PC-9 (cell line): Measurements from ENCODE around the gene HCFC1R1. TPM values are rescaled to one million over a fixed set of nuclear protein-coding genes. Genes with fewer than 3 reads are reported as not detected.

Experiments used
- BruUV-seq: library from RNA; stranded (reverse); fragments of 400-500 nt; replicated peaks from 2 replicates; lab custom pipeline; 2021; lab: Mats Ljungman, UMichigan
- CTCF ChIA-PET: fragments of 300-600 bp; sonication (Branson Sonifier 250); formaldehyde crosslinking; loops from one replicate; lab custom pipeline; 2022; ENCODE audit warnings: antibody characterized with exemption; lab: Charles Lee
- POLR2A ChIA-PET: fragments of 300-600 bp; sonication (Branson Sonifier 250); formaldehyde crosslinking; loops from one replicate; lab custom pipeline; 2022; ENCODE audit warnings: antibody characterized with exemption; ENCODE audit not compliant: unreplicated experiment; lab: Charles Lee
- DNase-seq, 2 experiments: peaks; one replicate each; pipeline versions ENCODE4 v3.0.0 to v3.0.0-alpha.2; 2015 to 2022; ENCODE audit warnings: mixed read lengths in 1 of 2
- H2AFZ ChIP-seq: fragments of 200-600 bp; sonication (generic); 2 replicates; pipeline ENCODE4 v1.8.1; 2017; ENCODE audit warnings: antibody characterized with exemption
- H3F3A ChIP-seq: fragments of 200-600 bp; sonication (generic); 2 replicates; pipeline ENCODE4 v1.8.1; 2017; ENCODE audit warnings: antibody characterized with exemption, mild to moderate bottlenecking, low read depth; ENCODE audit not compliant: insufficient read depth
- H3K27ac ChIP-seq: fragments of 200-600 bp; sonication (generic); 2 replicates; pipeline ENCODE4 v1.6.1; 2016; ENCODE audit warnings: mixed run types
- H3K27me3 ChIP-seq: fragments of 200-600 bp; sonication (generic); 2 replicates; pipeline ENCODE4 v1.6.1; 2016; ENCODE audit warnings: low read depth, mixed run types; ENCODE audit not compliant: insufficient read depth
- H3K36me3 ChIP-seq: fragments of 200-600 bp; sonication (generic); 2 replicates; pipeline ENCODE4 v1.6.1; 2016; ENCODE audit warnings: low read depth, mixed run types
- H3K4me1 ChIP-seq: fragments of 200-600 bp; sonication (generic); replicated peaks from 2 replicates; pipeline ENCODE4 v1.6.1; 2016; ENCODE audit warnings: mixed run types; ENCODE audit not compliant: insufficient read depth
- H3K4me2 ChIP-seq: fragments of 200-600 bp; sonication (generic); 2 replicates; pipeline ENCODE4 v1.6.1; 2017; ENCODE audit warnings: mixed run types
- H3K4me3 ChIP-seq: fragments of 200-600 bp; sonication (generic); 2 replicates; pipeline ENCODE4 v1.6.1; 2016; ENCODE audit warnings: mixed run types
- H3K79me2 ChIP-seq: fragments of 200-600 bp; sonication (generic); 2 replicates; pipeline ENCODE4 v1.6.1; 2017; ENCODE audit warnings: low read depth, mixed run types
- H3K9me2 ChIP-seq: fragments of 200-600 bp; sonication (generic); 2 replicates; pipeline ENCODE4 v1.8.1; 2017; ENCODE audit warnings: mild to moderate bottlenecking; ENCODE audit not compliant: insufficient read depth
- H3K9me3 ChIP-seq: fragments of 200-600 bp; sonication (generic); 2 replicates; pipeline ENCODE4 v1.8.1; 2016; ENCODE audit warnings: low read depth; ENCODE audit not compliant: insufficient read depth
- H4K20me1 ChIP-seq: fragments of 200-600 bp; sonication (generic); 2 replicates; pipeline ENCODE4 v1.8.1; 2017; ENCODE audit not compliant: insufficient read depth
- CTCF ChIP-seq: fragments of 200-600 bp; sonication (generic); conservative IDR thresholded peaks from 2 replicates; pipeline ENCODE4 v1.6.1; 2017; ENCODE audit warnings: mixed run types, antibody characterized with exemption, mild to moderate bottlenecking, moderate library complexity
- EZH2 ChIP-seq: fragments of 200-600 bp; sonication (generic); IDR thresholded peaks from 2 replicates; pipeline ENCODE4 v1.8.0; 2017; ENCODE audit warnings: antibody characterized with exemption, low read depth
- intact Hi-C: fragments of 100-400 bp; cut with micrococcal nuclease; formaldehyde crosslinking; loops from one replicate; pipeline ENCODE4 v1.10.0; 2022; ENCODE audit not compliant: unreplicated experiment
- total RNA-seq: library from RNA; stranded (reverse); gene quantifications from 2 replicates; pipeline ENCODE4 v1.2.3, GENCODE V29; 2021

Gene HCFC1R1
- total RNA-seq, 1 experiment from 2014 or later: 118 TPM

- POLR2A ChIA-PET: interaction anchor here (0.6 to 2.6 kb wide), 4 partner anchors 18 to 136 kb away, joined by 3 to 41 read pairs (median 8); partner anchors contain the start of genes TNFRSF12A and ZNF205
- intact Hi-C loops: no loop called here
- CTCF ChIA-PET: interaction anchor here (0.7 to 1.1 kb wide), 4 partner anchors 9 to 66 kb away, joined by 3 read pairs; no protein-coding TSS in a partner anchor
- H3F3A ChIP-seq: no peaks in the 10 kb centered on the region; the same call in 1 of the 2 replicates
- H2AFZ ChIP-seq: no peak overlapping the region
- no peaks in the 10 kb centered on the region for H3K9me3 ChIP-seq
- peak overlapping the region; percentile 16; the same call in 1 of the 2 replicates for H3K4me2 ChIP-seq
- H3K9me2 ChIP-seq: no peaks in the 10 kb centered on the region
- H3K79me2 ChIP-seq: no peaks in the 10 kb centered on the region
- H3K36me3 ChIP-seq: no peaks in the 10 kb centered on the region
- H3K27ac ChIP-seq: no peak overlapping the region
- H4K20me1 ChIP-seq: no peaks in the 10 kb centered on the region
- no peak overlapping the region for H3K4me3 ChIP-seq
- H3K27me3 ChIP-seq: no peaks in the 10 kb centered on the region
- BruUV-seq: no TSS peak
- peaks cover 25% of the 10 kb centered on the region for H3K4me1 ChIP-seq
- TF ChIP-seq CTCF: no peak
- TF ChIP-seq EZH2: no peak
- DNase-seq: peak; percentile 67 to 92
Observed at GRCh38 chr16:2992383-2993081, 31.2 kb downstream of the HCFC1R1 start.

- H3K4me2 ChIP-seq: no peak overlapping the region
- POLR2A ChIA-PET: interaction anchor here (0.5 to 2.6 kb wide), 10 partner anchors 18 to 265 kb away, joined by 3 to 41 read pairs (median 6); partner anchors contain the start of genes CLDN9, HCFC1R1, THOC6 and TNFRSF12A
- intact Hi-C loops: loop anchor here (1.0 kb wide), 1 partner anchor 29 kb away; the partner anchor contains the start of gene TNFRSF12A
- H3K36me3 ChIP-seq: no peaks in the 10 kb centered on the region
- no peaks in the 10 kb centered on the region for H3K9me2 ChIP-seq
- peaks cover 25% of the 10 kb centered on the region for H3K4me1 ChIP-seq
- H3K79me2 ChIP-seq: no peaks in the 10 kb centered on the region
- TF ChIP-seq CTCF (no peak), EZH2 (no peak)
- no peak overlapping the region for H2AFZ ChIP-seq
- no peaks in the 10 kb centered on the region for H4K20me1 ChIP-seq
- CTCF ChIA-PET: interaction anchor here (0.7 to 1.1 kb wide), 8 partner anchors 9 to 67 kb away, joined by 3 to 7 read pairs (median 3); no protein-coding TSS in a partner anchor
- TSS peak; percentile 43 for BruUV-seq
- H3K4me3 ChIP-seq: no peak overlapping the region
- H3F3A ChIP-seq: no peaks in the 10 kb centered on the region; the same call in 1 of the 2 replicates
- DNase-seq: peak in 1 of 2 experiments; percentile 73
- no peaks in the 10 kb centered on the region for H3K27me3 ChIP-seq
- H3K9me3 ChIP-seq: no peaks in the 10 kb centered on the region
- no peak overlapping the region for H3K27ac ChIP-seq
Observed at GRCh38 chr16:2991566-2992261, 32.0 kb downstream of the HCFC1R1 start.

- Histone ChIP-seq H3K27ac (no peak overlapping the region), H4K20me1 (no peaks in the 10 kb centered on the region), H3K4me1 (peaks cover 23% of the 10 kb centered on the region; the same call in 1 of the 2 replicates), H3K9me2 (no peaks in the 10 kb centered on the region), H3K36me3 (no peaks in the 10 kb centered on the region), H3K79me2 (no peaks in the 10 kb centered on the region), H3K9me3 (no peaks in the 10 kb centered on the region), H2AFZ (no peak overlapping the region), H3K4me3 (no peak overlapping the region), H3K4me2 (peak overlapping the region; percentile 19), H3F3A (peaks cover 4% of the 10 kb centered on the region; the same call in 1 of the 2 replicates), H3K27me3 (no peaks in the 10 kb centered on the region)
- ChIA-PET CTCF (interaction anchor here (0.7 to 1.1 kb wide), 4 partner anchors 19 to 64 kb away, joined by 3 to 7 read pairs (median 4); no protein-coding TSS in a partner anchor), POLR2A (interaction anchor here (0.5 to 2.6 kb wide), 7 partner anchors 19 to 266 kb away, joined by 3 to 41 read pairs (median 6); partner anchors contain the start of genes CLDN9, HCFC1R1, THOC6 and TNFRSF12A)
- DNase-seq: peak in 1 of 2 experiments; percentile 87
- TF ChIP-seq EZH2 (no peak), CTCF (no peak)
- no TSS peak for BruUV-seq
- intact Hi-C loops: loop anchor here (1.0 kb wide), 1 partner anchor 29 kb away; the partner anchor contains the start of gene TNFRSF12A
Observed at GRCh38 chr16:2990891-2991290, 32.9 kb downstream of the HCFC1R1 start.
